GM13977 (cell line): ENCODE results near the gene MECP2.
"Not testable (repeated sequence)": the region's sequence is repeated elsewhere in the genome, so short reads cannot be mapped to it uniquely, and the experiment has no call there.

ENCODE experiments used
- DNase-seq: peaks from one replicate; pipeline ENCODE4 v3.0.0; 2012; ENCODE audit warnings: low spot score
- in situ Hi-C: fragments of 300-500 bp; cut with MboI; formaldehyde crosslinking; loops from one replicate; pipeline ENCODE4 v1.12.0; 2022; ENCODE audit warnings: low sequenced_read_pairs, low pct_unique_long_range_greater_than_20kb, mixed read lengths, inconsistent platforms; ENCODE audit not compliant: unreplicated experiment
- TF ChIP-seq, protein P1 (sequence below): IDR thresholded peaks from 2 replicates; pipeline ENCODE4 v1.5.1; 2012; ENCODE audit warnings: mild to moderate bottlenecking, control low read depth; ENCODE audit not compliant: insufficient read depth; ENCODE audit errors: extremely low read depth, missing control alignments

The MECP2 gene

DNA sequence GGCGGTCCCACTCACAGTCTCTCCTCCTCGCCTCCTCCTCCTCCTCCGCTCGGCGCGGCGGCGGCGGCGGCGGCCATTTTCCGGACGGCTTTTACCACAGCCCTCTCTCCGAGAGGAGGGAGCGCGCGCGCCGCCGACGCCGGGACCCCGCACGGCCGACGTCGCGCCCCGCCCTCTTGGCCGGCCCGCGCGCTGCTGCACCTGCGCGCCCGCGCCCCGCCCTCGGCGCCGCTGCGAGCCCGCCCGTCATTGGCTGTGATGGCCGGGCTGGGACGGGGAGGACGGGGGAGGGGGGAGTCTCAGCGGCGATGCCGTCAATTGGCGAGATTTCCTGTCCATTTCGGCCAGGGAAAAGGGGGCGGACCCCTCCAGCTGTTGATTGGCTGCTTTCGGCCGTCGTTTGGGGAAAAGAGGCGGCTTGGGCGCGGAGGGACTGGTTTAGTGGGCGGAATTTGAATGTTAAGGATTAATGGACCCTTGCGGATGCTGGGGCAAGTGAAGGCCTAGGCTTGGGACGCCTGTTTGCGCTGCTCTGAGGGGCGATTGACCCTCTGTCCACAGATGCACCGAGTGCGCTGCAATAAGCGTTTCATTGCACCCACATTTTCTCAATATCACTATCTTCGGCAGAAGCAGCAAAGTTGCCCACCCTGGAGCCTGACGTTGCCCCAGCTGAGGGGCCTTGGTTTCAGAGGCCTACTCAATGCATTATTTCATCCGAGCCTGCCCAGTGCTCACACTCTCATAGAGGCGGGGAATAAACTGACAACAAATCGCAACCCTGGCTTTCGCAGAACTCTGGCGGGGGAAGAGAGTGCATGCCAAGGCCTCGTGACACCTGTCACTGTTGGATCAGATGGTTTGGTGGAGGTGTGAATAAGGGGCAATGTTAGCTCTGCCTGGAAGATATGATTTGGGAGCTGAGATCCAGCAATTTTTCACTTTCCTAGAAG is at the start of gene MECP2:
TSS of gene MECP2 (minus strand) at position 129 of the 953 bp plus-strand sequence.
- peak; percentile 94 for DNase-seq
- in situ Hi-C loops: no loop called here
- TF ChIP-seq, protein P1, sequence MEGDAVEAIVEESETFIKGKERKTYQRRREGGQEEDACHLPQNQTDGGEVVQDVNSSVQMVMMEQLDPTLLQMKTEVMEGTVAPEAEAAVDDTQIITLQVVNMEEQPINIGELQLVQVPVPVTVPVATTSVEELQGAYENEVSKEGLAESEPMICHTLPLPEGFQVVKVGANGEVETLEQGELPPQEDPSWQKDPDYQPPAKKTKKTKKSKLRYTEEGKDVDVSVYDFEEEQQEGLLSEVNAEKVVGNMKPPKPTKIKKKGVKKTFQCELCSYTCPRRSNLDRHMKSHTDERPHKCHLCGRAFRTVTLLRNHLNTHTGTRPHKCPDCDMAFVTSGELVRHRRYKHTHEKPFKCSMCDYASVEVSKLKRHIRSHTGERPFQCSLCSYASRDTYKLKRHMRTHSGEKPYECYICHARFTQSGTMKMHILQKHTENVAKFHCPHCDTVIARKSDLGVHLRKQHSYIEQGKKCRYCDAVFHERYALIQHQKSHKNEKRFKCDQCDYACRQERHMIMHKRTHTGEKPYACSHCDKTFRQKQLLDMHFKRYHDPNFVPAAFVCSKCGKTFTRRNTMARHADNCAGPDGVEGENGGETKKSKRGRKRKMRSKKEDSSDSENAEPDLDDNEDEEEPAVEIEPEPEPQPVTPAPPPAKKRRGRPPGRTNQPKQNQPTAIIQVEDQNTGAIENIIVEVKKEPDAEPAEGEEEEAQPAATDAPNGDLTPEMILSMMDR: no peak

DNA sequence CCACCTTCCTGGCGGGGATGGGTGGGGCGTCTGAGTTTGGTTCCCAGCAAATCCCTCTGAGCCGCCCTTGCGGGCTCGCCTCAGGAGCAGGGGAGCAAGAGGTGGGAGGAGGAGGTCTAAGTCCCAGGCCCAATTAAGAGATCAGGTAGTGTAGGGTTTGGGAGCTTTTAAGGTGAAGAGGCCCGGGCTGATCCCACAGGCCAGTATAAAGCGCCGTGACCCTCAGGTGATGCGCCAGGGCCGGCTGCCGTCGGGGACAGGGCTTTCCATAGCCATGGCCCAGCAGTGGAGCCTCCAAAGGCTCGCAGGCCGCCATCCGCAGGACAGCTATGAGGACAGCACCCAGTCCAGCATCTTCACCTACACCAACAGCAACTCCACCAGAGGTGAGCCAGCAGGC is 46.5 kb upstream of the MECP2 start, which contains the start of gene OPN1LW:
TSS of gene OPN1LW (plus strand) at position 234 of the 400 bp plus-strand sequence. CDS start at position 275, 41 bp downstream.
- in situ Hi-C loops, DNase-seq: not testable (repeated sequence)

DNA sequence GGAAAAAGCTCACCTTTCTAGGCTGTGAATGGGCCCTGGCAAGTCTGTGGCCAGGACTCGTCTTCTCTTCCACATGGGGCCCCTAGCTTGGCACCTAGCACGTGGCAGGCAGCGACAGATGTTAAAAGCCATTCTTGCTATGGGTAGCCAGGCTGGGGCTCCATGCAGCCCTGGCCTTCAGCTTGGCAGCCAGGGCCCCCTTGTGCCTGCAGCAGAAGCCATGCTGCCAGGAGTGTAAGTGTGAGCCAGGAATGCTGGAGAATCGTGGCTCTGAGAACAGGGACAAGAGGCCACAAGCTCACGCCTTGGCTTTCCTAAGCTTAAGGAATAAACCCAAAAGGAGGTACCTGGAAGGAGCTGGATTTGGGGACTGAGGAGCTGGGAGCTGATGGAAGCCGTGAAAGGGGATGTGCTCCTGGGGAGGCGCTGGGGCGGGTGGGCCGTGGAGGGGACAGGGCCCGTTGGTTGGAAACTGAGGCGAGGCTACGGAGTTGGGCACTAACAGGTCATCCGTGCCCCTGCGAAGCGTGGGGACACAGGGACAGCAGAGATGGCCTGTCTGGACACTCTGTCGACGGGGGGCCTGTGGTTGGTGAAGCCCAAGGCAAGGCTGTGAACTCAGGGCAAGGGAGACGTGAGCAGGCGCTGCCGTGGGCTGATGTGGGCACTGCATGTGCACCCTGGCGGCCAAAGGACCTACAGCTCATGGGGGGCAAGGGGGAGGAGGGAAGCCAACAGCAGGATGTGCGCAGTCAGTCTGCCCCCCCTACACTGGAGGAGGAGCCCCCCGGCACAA is 45.6 kb upstream of the MECP2 start:
- in situ Hi-C loops: no loop called here
- TF ChIP-seq, protein P1: no peak
- no peak for DNase-seq

DNA sequence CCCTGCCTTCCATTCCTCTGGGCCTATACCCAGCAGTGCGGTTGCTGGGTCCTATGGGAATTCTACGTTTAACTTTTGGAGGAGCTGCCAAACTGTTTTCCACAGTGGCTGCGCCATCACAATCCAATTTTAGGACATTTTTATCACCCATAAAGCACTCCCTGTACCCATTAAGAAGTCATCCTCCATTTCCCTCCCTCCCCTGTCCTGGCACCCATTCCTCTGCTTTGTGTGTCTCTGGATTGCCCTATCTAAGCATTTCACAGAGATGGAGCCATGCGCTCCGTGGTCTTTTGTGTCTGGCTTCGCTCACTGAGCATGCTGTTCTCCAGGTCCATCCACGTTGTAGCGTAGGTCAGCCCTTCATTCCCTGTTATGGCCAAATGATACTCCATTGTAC is 44.9 kb upstream of the MECP2 start:
- TF ChIP-seq, protein P1: no peak
- in situ Hi-C loops: no loop called here
- no peak for DNase-seq

DNA sequence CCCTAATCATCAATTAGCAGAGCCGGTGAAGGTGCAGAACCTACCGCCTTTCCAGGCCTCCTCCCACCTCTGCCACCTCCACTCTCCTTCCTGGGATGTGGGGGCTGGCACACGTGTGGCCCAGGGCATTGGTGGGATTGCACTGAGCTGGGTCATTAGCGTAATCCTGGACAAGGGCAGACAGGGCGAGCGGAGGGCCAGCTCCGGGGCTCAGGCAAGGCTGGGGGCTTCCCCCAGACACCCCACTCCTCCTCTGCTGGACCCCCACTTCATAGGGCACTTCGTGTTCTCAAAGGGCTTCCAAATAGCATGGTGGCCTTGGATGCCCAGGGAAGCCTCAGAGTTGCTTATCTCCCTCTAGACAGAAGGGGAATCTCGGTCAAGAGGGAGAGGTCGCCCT is 43.2 kb upstream of the MECP2 start:
- DNase-seq: no peak
- TF ChIP-seq, protein P1: no peak
- in situ Hi-C loops: no loop called here

DNA sequence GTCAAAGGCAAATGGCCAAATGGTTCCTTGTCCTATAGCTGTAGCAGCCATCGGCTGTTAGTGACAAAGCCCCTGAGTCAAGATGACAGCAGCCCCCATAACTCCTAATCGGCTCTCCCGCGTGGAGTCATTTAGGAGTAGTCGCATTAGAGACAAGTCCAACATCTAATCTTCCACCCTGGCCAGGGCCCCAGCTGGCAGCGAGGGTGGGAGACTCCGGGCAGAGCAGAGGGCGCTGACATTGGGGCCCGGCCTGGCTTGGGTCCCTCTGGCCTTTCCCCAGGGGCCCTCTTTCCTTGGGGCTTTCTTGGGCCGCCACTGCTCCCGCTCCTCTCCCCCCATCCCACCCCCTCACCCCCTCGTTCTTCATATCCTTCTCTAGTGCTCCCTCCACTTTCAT is 42.7 kb upstream of the MECP2 start:
- in situ Hi-C loops: no loop called here
- TF ChIP-seq, protein P1: no peak
- DNase-seq: no peak
